Measurements from ENCODE around the gene ETFB. TPM values are rescaled to one million over a fixed set of nuclear protein-coding genes. Genes with fewer than 3 reads are reported as not detected.

Gene ETFB
- polyA plus RNA-seq, 1 of the 3 experiments (the other 2 are of a cell fraction) = 169 TPM

DNA sequence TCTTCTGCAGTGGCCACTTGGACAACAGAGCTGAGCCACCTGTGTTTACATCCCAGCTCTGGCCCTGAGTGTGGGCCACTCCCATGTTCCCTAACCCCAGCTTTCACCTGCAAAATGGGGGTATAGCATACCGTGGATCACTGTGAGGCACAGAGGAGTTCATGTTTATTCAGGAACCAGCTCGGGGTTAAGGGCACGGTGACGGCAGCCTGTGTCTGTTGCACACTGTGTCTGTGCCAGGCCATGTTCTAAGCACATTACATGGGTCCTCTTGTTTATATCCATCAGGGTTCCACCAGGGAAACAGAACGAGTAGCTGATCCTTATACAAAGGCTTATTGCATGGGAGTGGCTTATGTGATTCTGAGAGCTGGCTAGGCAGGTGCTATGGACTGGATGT is 68.8 kb downstream of the ETFB start:
- Histone ChIP-seq H3K9me3 (no peaks in the 10 kb centered on the region), H3K79me2 (ENCODE audit: insufficient read depth) (no peaks in the 10 kb centered on the region), H3K4me1 (ENCODE audit: control insufficient read depth in 1 of 2, insufficient read depth in 2 of 2, low read depth in 1 of 2, low read length in 1 of 2) (no peaks in the 10 kb centered on the region), H3K4me3 (ENCODE audit: low read depth in 2 of 2, low read length in 1 of 2) (no peak overlapping the region), H3F3A (replicated peaks; ENCODE audit: insufficient read depth) (no peaks in the 10 kb centered on the region), H3K27ac (ENCODE audit: low read depth in 2 of 2, low read length in 1 of 2) (no peak overlapping the region), H3K4me2 (no peak overlapping the region), H2AFZ (ENCODE audit: low read depth) (no peak overlapping the region), H3K36me3 (replicated peaks in 1 of 2; ENCODE audit: control insufficient read depth in 1 of 2, insufficient read depth in 2 of 2, low read length in 1 of 2) (no peaks in the 10 kb centered on the region), H3K9me2 (no peaks in the 10 kb centered on the region), H3K27me3 (ENCODE audit: insufficient read depth) (peaks cover 41% of the 10 kb centered on the region; the same call in 1 of the 2 replicates), H3K9ac (no peak overlapping the region), H4K20me1 (ENCODE audit: insufficient read depth) (no peaks in the 10 kb centered on the region)
- DNase-seq = no peak
- WGBS (ENCODE audit: low lambda C conversion rate) = 26% methylated on average over 3 of the region's 5 CpGs
- CTCF ChIA-PET = interaction anchor here (0.6 to 1.6 kb wide), 4 partner anchors 19 to 207 kb away, joined by 3 to 5 read pairs (median 3); no protein-coding TSS in a partner anchor
- POLR2A ChIA-PET = no interaction called here
- TF ChIP-seq EZH2phosphoT487 (IDR thresholded peaks at IDR 0.05; ENCODE audit: borderline replicate concordance, low read depth) = no peak
- no peak for TF ChIP-seq YY1 (IDR thresholded peaks at IDR 0.05; ENCODE audit: low read depth)
- TF ChIP-seq SIN3A (IDR thresholded peaks at IDR 0.05; ENCODE audit: borderline replicate concordance, low read depth, low read length) = no peak
- no peak for TF ChIP-seq CHD2 (IDR thresholded peaks at IDR 0.05; ENCODE audit: low read length, partially characterized antibody)
- TF ChIP-seq POLR2AphosphoS5 (IDR thresholded peaks at IDR 0.05; ENCODE audit: low read depth, low read length) = no peak
- no peak for TF ChIP-seq USF2 (IDR thresholded peaks at IDR 0.05; ENCODE audit: borderline replicate concordance, low read depth, low read length)
- TF ChIP-seq RAD21 (IDR thresholded peaks at IDR 0.05; ENCODE audit: low read length) = no peak
- TF ChIP-seq, protein P1, sequence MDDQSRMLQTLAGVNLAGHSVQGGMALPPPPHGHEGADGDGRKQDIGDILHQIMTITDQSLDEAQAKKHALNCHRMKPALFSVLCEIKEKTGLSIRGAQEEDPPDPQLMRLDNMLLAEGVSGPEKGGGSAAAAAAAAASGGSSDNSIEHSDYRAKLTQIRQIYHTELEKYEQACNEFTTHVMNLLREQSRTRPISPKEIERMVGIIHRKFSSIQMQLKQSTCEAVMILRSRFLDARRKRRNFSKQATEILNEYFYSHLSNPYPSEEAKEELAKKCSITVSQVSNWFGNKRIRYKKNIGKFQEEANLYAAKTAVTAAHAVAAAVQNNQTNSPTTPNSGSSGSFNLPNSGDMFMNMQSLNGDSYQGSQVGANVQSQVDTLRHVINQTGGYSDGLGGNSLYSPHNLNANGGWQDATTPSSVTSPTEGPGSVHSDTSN (IDR thresholded peaks at IDR 0.05) = no peak
- TF ChIP-seq GATA2 (CRISPR knock-in tag; IDR thresholded peaks at IDR 0.05) = no peak
- TF ChIP-seq, protein P2, sequence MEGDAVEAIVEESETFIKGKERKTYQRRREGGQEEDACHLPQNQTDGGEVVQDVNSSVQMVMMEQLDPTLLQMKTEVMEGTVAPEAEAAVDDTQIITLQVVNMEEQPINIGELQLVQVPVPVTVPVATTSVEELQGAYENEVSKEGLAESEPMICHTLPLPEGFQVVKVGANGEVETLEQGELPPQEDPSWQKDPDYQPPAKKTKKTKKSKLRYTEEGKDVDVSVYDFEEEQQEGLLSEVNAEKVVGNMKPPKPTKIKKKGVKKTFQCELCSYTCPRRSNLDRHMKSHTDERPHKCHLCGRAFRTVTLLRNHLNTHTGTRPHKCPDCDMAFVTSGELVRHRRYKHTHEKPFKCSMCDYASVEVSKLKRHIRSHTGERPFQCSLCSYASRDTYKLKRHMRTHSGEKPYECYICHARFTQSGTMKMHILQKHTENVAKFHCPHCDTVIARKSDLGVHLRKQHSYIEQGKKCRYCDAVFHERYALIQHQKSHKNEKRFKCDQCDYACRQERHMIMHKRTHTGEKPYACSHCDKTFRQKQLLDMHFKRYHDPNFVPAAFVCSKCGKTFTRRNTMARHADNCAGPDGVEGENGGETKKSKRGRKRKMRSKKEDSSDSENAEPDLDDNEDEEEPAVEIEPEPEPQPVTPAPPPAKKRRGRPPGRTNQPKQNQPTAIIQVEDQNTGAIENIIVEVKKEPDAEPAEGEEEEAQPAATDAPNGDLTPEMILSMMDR (IDR thresholded peaks at IDR 0.05) = no peak
- no peak for TF ChIP-seq MEF2A (IDR thresholded peaks at IDR 0.05; ENCODE audit: borderline replicate concordance, low read depth)

DNA sequence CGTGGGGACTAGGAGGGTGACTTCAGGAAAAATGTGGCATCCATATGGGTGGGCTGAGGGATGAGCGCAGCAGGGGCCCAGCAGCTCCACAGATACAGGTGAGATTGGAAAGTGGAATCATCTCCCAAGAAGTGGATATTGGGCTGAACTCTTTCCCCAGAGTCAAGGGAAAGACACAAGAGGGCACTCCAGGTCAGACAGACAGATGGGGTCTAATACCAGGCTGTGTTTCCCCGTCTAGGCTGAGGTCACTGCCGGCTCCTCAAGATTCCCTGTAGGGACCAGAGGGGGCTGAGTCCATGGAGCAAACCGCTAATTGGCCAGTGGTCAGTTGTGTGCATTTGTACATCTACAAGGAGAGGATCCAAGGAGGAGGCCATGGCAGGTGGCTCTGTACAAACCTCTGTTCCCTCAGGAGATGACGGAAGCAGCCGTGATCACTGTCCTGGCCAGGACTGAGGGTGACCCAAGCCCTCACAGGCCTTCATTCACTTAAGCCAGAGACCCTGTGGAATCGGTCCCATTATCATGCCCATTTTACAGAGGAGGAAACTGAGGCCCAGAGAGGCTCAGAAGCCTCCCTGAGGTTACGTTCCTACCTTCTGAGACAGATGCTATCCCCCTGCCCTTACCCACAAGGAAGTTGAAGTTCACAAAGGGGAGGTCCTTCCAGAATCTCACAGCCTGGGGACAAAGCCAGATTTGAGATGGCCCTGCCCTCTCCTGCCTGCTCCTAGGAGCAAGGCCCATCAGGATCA is 69.7 kb downstream of the ETFB start:
- Histone ChIP-seq H3K4me2 (no peak overlapping the region), H3K36me3 (replicated peaks in 1 of 2; ENCODE audit: control insufficient read depth in 1 of 2, insufficient read depth in 2 of 2, low read length in 1 of 2) (no peaks in the 10 kb centered on the region), H3K27ac (ENCODE audit: low read depth in 2 of 2, low read length in 1 of 2) (no peak overlapping the region), H3K4me3 (ENCODE audit: low read depth in 2 of 2, low read length in 1 of 2) (no peak overlapping the region), H2AFZ (ENCODE audit: low read depth) (no peak overlapping the region), H3K79me2 (ENCODE audit: insufficient read depth) (no peaks in the 10 kb centered on the region), H3K9ac (no peak overlapping the region), H3K9me2 (no peaks in the 10 kb centered on the region), H3K4me1 (ENCODE audit: control insufficient read depth in 1 of 2, insufficient read depth in 2 of 2, low read depth in 1 of 2, low read length in 1 of 2) (no peaks in the 10 kb centered on the region), H3K9me3 (no peaks in the 10 kb centered on the region), H4K20me1 (ENCODE audit: insufficient read depth) (no peaks in the 10 kb centered on the region), H3F3A (replicated peaks; ENCODE audit: insufficient read depth) (no peaks in the 10 kb centered on the region), H3K27me3 (ENCODE audit: insufficient read depth) (peaks cover 45% of the 10 kb centered on the region; the same call in 1 of the 2 replicates)
- ChIA-PET POLR2A (no interaction called here), CTCF (interaction anchor here (0.6 to 1.8 kb wide), 10 partner anchors 12 to 1273 kb away, joined by 3 to 8 read pairs (median 3); no protein-coding TSS in a partner anchor)
- DNase-seq = peak; percentile 58
- WGBS (ENCODE audit: low lambda C conversion rate) = 18% methylated on average over 7 of the region's 9 CpGs
- TF ChIP-seq, protein P3, sequence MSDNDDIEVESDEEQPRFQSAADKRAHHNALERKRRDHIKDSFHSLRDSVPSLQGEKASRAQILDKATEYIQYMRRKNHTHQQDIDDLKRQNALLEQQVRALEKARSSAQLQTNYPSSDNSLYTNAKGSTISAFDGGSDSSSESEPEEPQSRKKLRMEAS (IDR thresholded peaks at IDR 0.05; ENCODE audit: low read depth) = no peak
- TF ChIP-seq SIN3A (IDR thresholded peaks at IDR 0.05; ENCODE audit: borderline replicate concordance, low read depth, low read length) (no peak), SMC3 (IDR thresholded peaks at IDR 0.05; ENCODE audit: low read depth, low read length) (peak; percentile 48), EZH2phosphoT487 (IDR thresholded peaks at IDR 0.05; ENCODE audit: borderline replicate concordance, low read depth) (no peak), YY1 (IDR thresholded peaks at IDR 0.05; ENCODE audit: low read depth) (no peak), FOSL2 (IDR thresholded peaks at IDR 0.05; ENCODE audit: borderline replicate concordance, low read depth) (no peak), REST (IDR thresholded peaks at IDR 0.05; ENCODE audit: low read depth, low read length) (no peak), IRF3 (IDR thresholded peaks at IDR 0.05; ENCODE audit: low read depth, low read length) (no peak), GATA2 (CRISPR knock-in tag; IDR thresholded peaks at IDR 0.05) (no peak)
